ENCODE results near the gene KLHL26.
A peak's percentile ranks its signal among the peaks of the same experiment; 100 is the strongest.
"Not testable (repeated sequence)": the region's sequence is repeated elsewhere in the genome, so short reads cannot be mapped to it uniquely, and the experiment has no call there.

KLHL26 gene

GRCh38 chr19:18636969-18637629 is at the start of gene KLHL26:
TSS of gene KLHL26 (plus strand) at chr19:18637028. CDS start at chr19:18637055, 27 bp downstream.
- DNase-seq = no peak

- DNase-seq = no peak
Measured at GRCh38 chr19:18587561-18587960, 49.3 kb upstream of the KLHL26 start.

GRCh38 chr19:18587962-18588610 is 48.7 kb upstream of the KLHL26 start:
- DNase-seq = no peak

- peak; percentile 92 for DNase-seq
Measured at GRCh38 chr19:18588611-18589379, 48.0 kb upstream of the KLHL26 start, which contains the start of gene REX1BD. TSS of gene REX1BD (plus strand) at chr19:18588798. CDS start at chr19:18588802, 4 bp downstream.

- DNase-seq = no peak
Measured at GRCh38 chr19:18589380-18590272, 47.2 kb upstream of the KLHL26 start.

GRCh38 chr19:18590273-18591272 is 46.3 kb upstream of the KLHL26 start:
- DNase-seq = no peak

- no peak for DNase-seq
Measured at GRCh38 chr19:18591735-18592385, 45.0 kb upstream of the KLHL26 start.

GRCh38 chr19:18592732-18593131 is 44.1 kb upstream of the KLHL26 start:
- DNase-seq = not testable (repeated sequence)

- no peak for DNase-seq
Measured at GRCh38 chr19:18593367-18594095, 43.3 kb upstream of the KLHL26 start.

GRCh38 chr19:18594096-18594823 is 42.6 kb upstream of the KLHL26 start:
- peak; percentile 19 for DNase-seq

GRCh38 chr19:18594824-18595373 is 41.9 kb upstream of the KLHL26 start:
- no peak for DNase-seq

GRCh38 chr19:18595475-18595874 is 41.4 kb upstream of the KLHL26 start:
- DNase-seq = no peak

GRCh38 chr19:18596752-18597157 is 40.1 kb upstream of the KLHL26 start:
- no peak for DNase-seq

- no peak for DNase-seq
Measured at GRCh38 chr19:18597809-18598660, 38.8 kb upstream of the KLHL26 start.

GRCh38 chr19:18599485-18599884 is 37.3 kb upstream of the KLHL26 start:
- DNase-seq = no peak

- DNase-seq = not testable (repeated sequence)
Measured at GRCh38 chr19:18600692-18601397, 36.0 kb upstream of the KLHL26 start.

- DNase-seq = no peak
Measured at GRCh38 chr19:18601875-18602274, 35.0 kb upstream of the KLHL26 start.

All from KG1 (cell line).